Omental fat pad (tissue), 4 donors: ENCODE results near the gene MCC. TPM values are rescaled to one million over a fixed set of nuclear protein-coding genes. Genes with fewer than 3 reads are reported as not detected.

Experiments used
- ATAC-seq: fragments of 150-250 bp; one replicate; pipeline ENCODE4 v1.9.1; 2016; ENCODE audit warnings: mild to moderate bottlenecking, moderate library complexity; ENCODE audit not compliant: low FRiP score
- DNase-seq: peaks from one replicate; pipeline ENCODE4 v3.0.0-alpha.2; 2019; ENCODE audit warnings: low spot score
- CTCF ChIP-seq, 3 donors: fragments of 450-650 bp; IDR thresholded peaks; one replicate each; pipeline ENCODE4 v1.5.1; 2016 to 2017; ENCODE audit warnings: antibody characterized with exemption in 3 of 3, mild to moderate bottlenecking in 3 of 3, moderate library complexity in 2 of 3
- total RNA-seq, 4 donors: library from RNA; depleted of rRNA; stranded (reverse); fragments of >200 nt; gene quantifications; one replicate each; pipeline ENCODE4 v1.1.0, GENCODE V29; 2016

Gene MCC
- 10 to 100 TPM; 32.8 to 56.3 (median 44.4) TPM for total RNA-seq

- DNase-seq (no peak), ATAC-seq (peak; percentile 76)
- no peak for TF ChIP-seq CTCF (IDR thresholded peaks at IDR 0.05)
These were observed at the start of gene MCC for GRCh38 chr5:113487781-113488644. MCC (minus strand) TSS chr5:113488453.

GRCh38 chr5:113531481-113532159, 43.4 kb upstream of the MCC start:
- DNase-seq = no peak
- TF ChIP-seq CTCF (IDR thresholded peaks at IDR 0.05) = no peak
- no peak for ATAC-seq

GRCh38 chr5:113527746-113528145, 39.5 kb upstream of the MCC start:
- ATAC-seq (no peak), DNase-seq (no peak)
- no peak for TF ChIP-seq CTCF (IDR thresholded peaks at IDR 0.05)

GRCh38 chr5:113526421-113526820, 38.2 kb upstream of the MCC start:
- no peak for DNase-seq
- no peak for TF ChIP-seq CTCF (IDR thresholded peaks at IDR 0.05)
- ATAC-seq = no peak

- no peak for TF ChIP-seq CTCF (IDR thresholded peaks at IDR 0.05)
- no peak for ATAC-seq
- no peak for DNase-seq
These were observed 36.7 kb upstream of the MCC start for GRCh38 chr5:113524927-113525326.

- DNase-seq = no peak
- no peak for ATAC-seq
- TF ChIP-seq CTCF (IDR thresholded peaks at IDR 0.05) = no peak
These were observed 34.9 kb upstream of the MCC start for GRCh38 chr5:113523168-113523567.
